ENCODE data around the gene GBP5.
"Not testable (repeated sequence)": the region's sequence is repeated elsewhere in the genome, so short reads cannot be mapped to it uniquely, and the experiment has no call there.

The GBP5 gene

GRCh38 chr1:89284078-89284763, 11.6 kb upstream of the GBP5 start:
- not testable (repeated sequence) for DNase-seq (ENCODE audit: low spot score)

DNA sequence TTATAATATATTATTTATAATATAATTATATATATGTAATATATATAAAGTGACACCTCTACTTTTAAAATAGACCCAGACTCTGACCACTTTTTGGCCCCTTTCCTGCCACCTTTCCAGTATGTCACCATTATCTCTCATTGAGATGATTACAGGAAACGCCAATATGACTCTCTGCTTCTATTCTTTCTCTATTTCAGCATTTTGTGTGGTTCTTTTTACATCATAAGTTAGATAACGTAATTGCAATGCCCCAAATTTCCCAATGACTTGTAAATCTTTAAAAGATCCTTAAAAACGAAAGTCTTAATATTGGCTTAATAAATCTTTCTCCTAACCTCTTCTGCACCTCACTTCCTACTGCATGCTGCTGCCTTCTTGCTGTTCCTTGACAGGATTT, 8.1 kb upstream of the GBP5 start:
- DNase-seq (ENCODE audit: low spot score) = no peak

- DNase-seq (ENCODE audit: low spot score) = peak; percentile 49
Observed at GRCh38 chr1:89279011-89279466, 6.4 kb upstream of the GBP5 start.

- peak; percentile 50 for DNase-seq (ENCODE audit: low spot score)
Observed at GRCh38 chr1:89277725-89278124, 5.1 kb upstream of the GBP5 start.

GRCh38 chr1:89276690-89277089, 4.0 kb upstream of the GBP5 start:
- DNase-seq (ENCODE audit: low spot score) = no peak

- peak; percentile 44 for DNase-seq (ENCODE audit: low spot score)
Observed at GRCh38 chr1:89274411-89274857, 1.8 kb upstream of the GBP5 start.

DNA sequence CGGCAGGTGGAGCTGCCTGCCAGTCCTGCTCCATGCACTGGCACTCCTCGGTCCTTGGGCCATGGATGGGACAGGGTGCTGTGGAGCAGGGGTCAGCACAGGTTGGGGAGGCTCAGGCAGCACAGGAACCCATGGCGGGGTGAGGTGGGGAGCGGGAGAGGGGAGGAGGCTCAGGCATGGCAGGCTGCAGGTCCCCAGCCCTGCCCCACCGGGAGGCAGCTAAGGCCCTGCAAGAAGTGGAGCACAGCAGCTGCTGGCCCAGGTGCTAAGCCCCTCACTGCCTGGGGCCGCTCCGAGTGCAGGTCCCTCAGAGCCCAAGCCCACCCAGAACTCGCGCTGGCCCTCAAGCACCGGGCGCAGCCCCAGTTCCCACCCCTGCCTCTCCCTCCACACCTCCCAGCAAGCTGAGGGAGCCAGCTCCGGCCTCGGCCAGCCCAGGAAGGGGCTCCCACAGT, 691 bp upstream of the GBP5 start:
- DNase-seq (ENCODE audit: low spot score) = no peak

DNA sequence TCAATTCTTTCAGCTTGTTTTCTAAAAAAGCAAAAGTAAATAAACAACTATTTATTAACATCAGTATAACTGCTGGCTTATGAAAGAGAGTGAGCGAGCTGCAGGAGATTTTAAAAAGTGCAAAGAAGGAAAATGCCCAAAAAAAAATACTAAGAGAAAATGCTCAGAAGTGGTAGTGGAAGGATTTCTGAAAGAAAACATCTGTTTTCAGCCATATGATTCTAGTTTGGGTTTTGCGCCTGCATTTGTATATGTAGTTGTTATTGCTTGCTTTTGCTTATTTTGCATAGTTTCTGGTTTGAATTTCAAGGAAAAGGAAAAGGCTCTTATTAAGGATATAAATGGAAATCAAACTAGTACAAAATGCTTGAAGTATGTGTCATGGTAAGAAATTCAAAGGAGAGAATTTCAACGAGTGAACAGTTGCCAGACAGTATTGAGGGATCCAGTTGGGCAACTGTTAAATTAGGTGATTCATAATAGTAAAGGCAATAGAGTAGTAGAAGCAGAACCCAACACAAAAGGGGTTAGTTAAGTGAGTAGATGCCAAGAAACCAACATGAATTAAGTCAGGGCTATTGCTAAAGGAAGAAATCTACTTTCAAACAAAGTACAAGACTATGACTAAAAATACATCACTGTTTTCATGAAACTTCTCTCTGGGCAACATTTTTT, 1.2 kb downstream of the GBP5 start:
- DNase-seq (ENCODE audit: low spot score) = no peak

DNA sequence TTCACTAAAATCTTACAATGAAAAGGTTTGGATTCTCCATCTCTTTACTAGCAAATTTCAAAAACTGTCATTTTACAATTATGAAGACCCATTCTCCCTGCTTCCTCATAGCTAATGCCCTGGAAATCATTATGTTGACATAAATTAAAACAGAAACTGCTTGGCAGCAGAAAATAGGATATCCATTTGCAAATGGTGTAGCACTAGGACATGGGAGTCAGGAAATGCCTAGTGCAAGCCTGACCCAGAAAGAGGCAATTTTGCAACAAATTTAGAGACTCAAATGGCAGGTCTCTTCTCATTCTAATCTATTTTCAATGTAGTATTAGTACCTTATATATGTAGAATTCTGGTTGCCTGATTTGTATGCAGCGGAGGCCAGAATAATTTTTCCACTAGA, 2.2 kb downstream of the GBP5 start:
- no peak for DNase-seq (ENCODE audit: low spot score)

DNA sequence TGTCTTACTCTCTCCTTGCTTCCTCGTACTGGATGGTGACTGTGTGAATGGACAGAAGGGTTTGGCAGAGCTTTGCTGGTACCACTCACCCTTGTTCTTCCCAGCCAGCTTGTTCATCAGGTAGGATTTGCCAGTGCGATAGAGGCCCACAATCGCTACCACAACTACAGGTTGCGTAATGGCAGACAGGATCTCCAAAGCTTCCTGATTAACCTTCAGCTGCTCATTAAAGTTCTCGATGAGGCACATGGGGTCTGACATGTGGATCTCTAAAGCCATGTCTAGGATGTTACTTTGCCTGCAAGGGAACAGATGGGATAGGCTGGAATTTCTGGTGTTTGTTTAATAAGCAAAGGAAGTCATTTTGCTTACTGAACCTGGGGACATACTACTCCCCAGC, 3.4 kb downstream of the GBP5 start:
- no peak for DNase-seq (ENCODE audit: low spot score)

- DNase-seq (ENCODE audit: low spot score) = no peak
Observed at GRCh38 chr1:89262643-89263042, 10.0 kb downstream of the GBP5 start.

DNA sequence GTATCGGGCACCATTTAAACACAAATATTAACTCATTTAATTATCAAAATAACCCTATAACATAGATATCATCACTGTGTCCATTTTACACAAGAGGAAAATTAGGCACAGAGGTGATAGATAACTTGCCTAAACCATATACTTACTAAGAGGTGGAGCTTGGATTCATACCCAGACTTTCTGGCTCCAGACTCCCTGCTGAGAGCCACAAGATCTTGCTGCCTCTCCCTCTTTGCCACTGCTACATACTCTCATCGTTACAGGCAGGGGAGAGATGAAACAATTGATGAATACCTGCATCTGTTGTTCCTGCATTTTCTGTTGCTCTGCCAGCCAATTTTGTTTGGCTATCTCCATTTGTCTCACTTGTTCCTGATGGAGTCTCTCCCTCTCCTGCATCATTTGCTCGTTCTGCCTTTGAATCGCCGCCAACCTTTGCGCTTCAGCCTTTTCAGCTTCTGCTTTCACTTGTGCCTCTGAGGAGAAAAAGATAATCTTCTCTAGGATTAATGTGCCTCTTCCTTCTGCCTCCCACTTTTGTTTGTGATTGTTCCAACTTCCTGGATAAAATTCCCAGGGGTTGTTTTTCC, 10.6 kb downstream of the GBP5 start:
- DNase-seq (ENCODE audit: low spot score) = no peak

- no peak for DNase-seq (ENCODE audit: low spot score)
Observed at GRCh38 chr1:89260566-89261255, 11.9 kb downstream of the GBP5 start.

DNA sequence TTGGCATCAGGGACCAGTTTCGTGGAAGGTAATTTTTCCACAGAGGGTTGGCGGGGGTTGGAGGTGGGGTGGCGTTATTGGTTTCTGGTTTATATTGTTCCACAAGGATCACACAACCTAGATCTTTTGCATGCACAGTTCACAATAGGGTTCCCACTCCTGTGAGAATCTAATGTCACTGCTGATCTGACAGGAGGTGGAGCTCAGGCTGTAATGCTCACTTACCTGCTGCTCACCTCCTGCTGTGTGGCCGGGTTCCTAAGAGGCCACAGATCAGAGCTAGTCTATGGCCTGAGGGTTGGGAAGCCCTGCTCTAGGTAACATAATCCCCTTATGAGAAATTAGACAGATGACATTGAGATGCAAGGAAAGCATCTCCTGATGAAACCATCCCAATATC, 12.6 kb downstream of the GBP5 start:
- no peak for DNase-seq (ENCODE audit: low spot score)

DNA sequence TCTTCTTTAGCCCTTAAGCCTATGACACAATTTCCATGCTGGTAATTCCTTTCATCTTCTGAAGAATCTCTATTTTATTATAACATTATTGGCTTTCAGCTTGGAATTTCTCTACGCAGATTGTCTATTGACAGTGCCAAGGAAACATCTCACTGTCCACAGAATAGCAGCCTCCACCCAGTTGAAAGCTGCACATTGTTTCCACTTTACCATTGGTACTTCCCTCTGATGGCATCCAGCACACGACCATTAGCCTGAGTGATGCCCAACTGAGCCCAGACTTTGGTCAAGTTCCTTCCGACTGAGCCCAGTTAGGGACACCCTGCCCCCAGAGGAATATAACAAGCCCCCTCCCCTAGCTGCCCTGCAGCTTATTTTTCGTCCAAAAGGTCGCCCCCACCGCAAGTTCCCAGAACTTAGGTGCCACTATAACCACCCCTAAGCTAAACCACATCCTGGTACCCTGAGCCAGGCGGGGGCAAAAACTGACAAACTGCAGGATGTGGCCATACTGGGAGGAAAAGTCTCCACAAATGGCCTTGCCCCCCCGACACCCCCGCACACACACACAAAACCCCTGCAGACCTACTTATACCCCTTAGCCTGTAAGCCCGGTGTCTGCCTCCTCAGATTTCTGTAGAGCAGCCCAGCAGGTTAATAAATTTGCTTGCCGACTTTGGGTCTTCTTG, 13.2 kb downstream of the GBP5 start:
- peak; percentile 52 for DNase-seq (ENCODE audit: low spot score)

DNA sequence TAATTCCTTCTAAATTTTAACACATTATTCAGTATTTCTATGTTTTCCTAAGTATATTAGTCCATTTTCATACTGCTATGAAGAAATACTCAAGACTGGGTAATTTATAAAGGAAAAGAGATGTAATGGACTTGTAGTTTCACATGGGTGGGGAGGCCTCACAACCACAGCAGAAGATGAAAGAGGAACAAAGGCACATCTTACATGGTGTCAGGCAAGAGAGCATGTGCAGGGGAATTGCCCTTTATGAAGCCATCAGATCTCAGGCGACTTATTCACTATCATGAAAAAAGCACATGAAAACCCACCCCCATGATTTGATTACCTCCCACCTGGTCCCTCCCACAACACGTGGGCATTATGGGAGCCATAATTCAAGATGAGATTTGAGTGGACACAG, 15.6 kb downstream of the GBP5 start:
- no peak for DNase-seq (ENCODE audit: low spot score)

GRCh38 chr1:89255581-89255980, 17.1 kb downstream of the GBP5 start:
- DNase-seq (ENCODE audit: low spot score) = not testable (repeated sequence)

DNA sequence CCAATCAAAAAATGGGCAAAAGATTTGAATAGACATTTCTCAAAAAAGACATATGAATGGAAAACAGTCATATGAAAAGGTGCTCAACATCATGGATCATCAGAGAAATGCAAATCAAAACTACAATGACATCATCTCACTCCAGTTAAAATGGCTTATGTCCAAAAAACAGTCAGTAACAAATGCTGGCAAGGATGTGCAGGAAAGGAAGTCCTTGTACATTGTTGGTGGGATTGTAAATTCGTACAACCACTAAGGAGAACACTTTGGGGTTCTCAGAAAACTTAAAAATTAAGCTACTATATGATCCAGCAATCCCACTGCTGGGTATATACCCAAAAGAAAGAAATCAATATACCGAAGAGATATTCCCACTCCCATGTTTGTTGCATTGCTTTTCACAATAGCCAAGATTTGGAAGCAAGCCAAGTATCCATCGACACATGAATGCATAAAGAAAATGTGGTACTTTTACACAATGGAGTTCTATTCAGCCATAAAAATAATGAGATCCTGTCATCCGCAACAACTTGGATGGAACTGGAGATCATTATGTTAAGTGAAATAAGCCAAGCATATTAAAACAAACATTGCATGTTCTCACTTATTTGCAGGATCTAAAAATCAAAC, 17.9 kb downstream of the GBP5 start:
- DNase-seq (ENCODE audit: low spot score) = no peak

GRCh38 chr1:89243046-89243445, 29.6 kb downstream of the GBP5 start:
- DNase-seq (ENCODE audit: low spot score) = no peak

All from CD4-positive, alpha-beta T cell treated with Interleukin-6 at 100 ng/mL for 8 hours (primary cell).